Esophagus squamous epithelium (tissue), 5 donors: ENCODE data around the gene FANK1. TPM values are rescaled to one million over a fixed set of nuclear protein-coding genes. Genes with fewer than 3 reads are reported as not detected.

Experiments
- DNase-seq: peaks from one replicate; lab custom pipeline; 2025; lab: John Stamatoyannopoulos, UW
- H3K27ac ChIP-seq, 4 donors: fragments of 200-600 bp; sonication (generic); one replicate each; pipeline ENCODE4 v1.5.1; 2016 to 2019; ENCODE audit warnings: mild to moderate bottlenecking in 1 of 4
- H3K27me3 ChIP-seq, 4 donors: fragments of 200-600 bp; sonication (generic); 1 replicate in 3 of 4; 2 replicates in 1 of 4; pipeline versions ENCODE4 v1.5.1 to v1.6.0; 2017 to 2021; ENCODE audit warnings: antibody characterized with exemption in 1 of 4
- H3K36me3 ChIP-seq, 3 donors: fragments of 200-600 bp; sonication (generic); one replicate each; pipeline ENCODE4 v1.5.1; 2016 to 2019
- H3K4me1 ChIP-seq, 3 donors: fragments of 200-600 bp; sonication (generic); one replicate each; pipeline ENCODE4 v1.5.1; 2017 to 2019
- H3K4me3 ChIP-seq, 4 donors: fragments of 200-600 bp; sonication (generic); 1 replicate in 3 of 4; 2 replicates in 1 of 4; pipeline ENCODE4 v1.5.1; 2016 to 2019; ENCODE audit warnings: mild to moderate bottlenecking in 2 of 4, moderate library complexity in 1 of 4
- H3K9me3 ChIP-seq, 3 donors: fragments of 200-600 bp; sonication (generic); one replicate each; pipeline ENCODE4 v1.5.1; 2016 to 2019
- CTCF ChIP-seq, 6 experiments: fragments of 450-650 bp in 4 of 6; fragments of 200-600 bp in 2 of 6; sonication (generic) in 2 of 6; IDR thresholded peaks; one replicate each; pipeline ENCODE4 v1.5.1; 2016 to 2019; ENCODE audit warnings: antibody characterized with exemption in 6 of 6, mild to moderate bottlenecking in 4 of 6, moderate library complexity in 4 of 6
- POLR2A ChIP-seq, 4 donors: fragments of 450-650 bp; IDR thresholded peaks; one replicate each; pipeline ENCODE4 v1.6.1; 2017; ENCODE audit warnings: antibody characterized with exemption in 4 of 4, mild to moderate bottlenecking in 4 of 4, moderate library complexity in 3 of 4
- WGBS, 2 donors: methylation state at CpG; one replicate each; pipeline ENCODE4 v1.1.5; 2018; 5-methylcytosine and 5-hydroxymethylcytosine counted together
- intact Hi-C: fragments of 100-400 bp; cut with DNase I; formaldehyde crosslinking; loops from one replicate; pipeline ENCODE4 v1.15.0; 2022
- total RNA-seq, 4 donors: library from RNA; depleted of rRNA; stranded (reverse); fragments of >200 nt; gene quantifications; one replicate each; pipeline ENCODE4 v1.1.0, GENCODE V29; 2016
- donor health status: DM: yes; HTN: yes; CAD: no.

FANK1 gene
- total RNA-seq, 4 donors from 2014 or later = 1.7 to 7.7 (median 3.8) TPM

GRCh38 chr10:126049759-126050700, 153.7 kb downstream of the FANK1 start:
- intact Hi-C loops = no loop called here
- WGBS, 2 donors = 66 to 68% methylated on average over 12 of the region's 13 CpGs
- Histone ChIP-seq H3K9me3 (no peaks in the 10 kb centered on the region), H3K27me3 (peaks cover 0 to 4% (median 0%) of the 10 kb centered on the region in 4 donors), H3K27ac (no peak overlapping the region), H3K4me3 (no peak overlapping the region), H3K4me1 (peaks cover 0 to 6% (median 0%) of the 10 kb centered on the region in 3 donors), H3K36me3 (no peaks in the 10 kb centered on the region)
- no peak for DNase-seq
- TF ChIP-seq CTCF (IDR thresholded peaks at IDR 0.05) = no peak
- no peak for TF ChIP-seq POLR2A (IDR thresholded peaks at IDR 0.05)

GRCh38 chr10:126052171-126052570, 155.8 kb downstream of the FANK1 start:
- peaks cover 0 to 6% (median 0%) of the 10 kb centered on the region in 3 donors for H3K4me1 ChIP-seq
- H3K4me3 ChIP-seq = no peak overlapping the region
- peaks cover 0 to 4% (median 0%) of the 10 kb centered on the region in 4 donors for H3K27me3 ChIP-seq
- no peaks in the 10 kb centered on the region for H3K36me3 ChIP-seq
- H3K9me3 ChIP-seq = no peaks in the 10 kb centered on the region
- no peak for TF ChIP-seq CTCF (IDR thresholded peaks at IDR 0.05)
- TF ChIP-seq POLR2A (IDR thresholded peaks at IDR 0.05) = no peak
- 79 to 82% methylated on average over 2 of the region's 2 CpGs for WGBS, 2 donors
- DNase-seq = no peak
- no peak overlapping the region for H3K27ac ChIP-seq
- intact Hi-C loops = no loop called here

GRCh38 chr10:126054191-126054590, 157.8 kb downstream of the FANK1 start:
- TF ChIP-seq POLR2A (IDR thresholded peaks at IDR 0.05) (no peak), CTCF (IDR thresholded peaks at IDR 0.05) (no peak)
- Histone ChIP-seq H3K4me3 (no peak overlapping the region), H3K9me3 (no peaks in the 10 kb centered on the region), H3K36me3 (no peaks in the 10 kb centered on the region), H3K27me3 (peaks cover 0 to 18% (median 0%) of the 10 kb centered on the region in 4 donors), H3K27ac (no peak overlapping the region), H3K4me1 (peaks cover 0 to 6% (median 0%) of the 10 kb centered on the region in 3 donors)
- intact Hi-C loops = no loop called here
- 91% methylated on average over 6 of the region's 6 CpGs for WGBS, 2 donors
- no peak for DNase-seq

- peaks cover 0 to 14% (median 2%) of the 10 kb centered on the region in 3 donors for H3K4me1 ChIP-seq
- H3K9me3 ChIP-seq = no peaks in the 10 kb centered on the region
- no peak overlapping the region for H3K4me3 ChIP-seq
- no peaks in the 10 kb centered on the region for H3K36me3 ChIP-seq
- intact Hi-C loops = no loop called here
- no peak overlapping the region for H3K27ac ChIP-seq
- WGBS, 2 donors = 65 to 86% methylated on average over 2 to 8 of the region's 8 CpGs
- TF ChIP-seq POLR2A (IDR thresholded peaks at IDR 0.05) = no peak
- TF ChIP-seq CTCF (IDR thresholded peaks at IDR 0.05) = no peak
- no peak for DNase-seq
- peaks cover 0 to 30% (median 0%) of the 10 kb centered on the region in 4 donors for H3K27me3 ChIP-seq
These were observed 161.1 kb downstream of the FANK1 start for GRCh38 chr10:126057494-126057893.

GRCh38 chr10:126058104-126058503, 161.7 kb downstream of the FANK1 start:
- Histone ChIP-seq H3K36me3 (no peaks in the 10 kb centered on the region), H3K27ac (no peak overlapping the region), H3K27me3 (peaks cover 0 to 30% (median 0%) of the 10 kb centered on the region in 4 donors), H3K9me3 (no peaks in the 10 kb centered on the region), H3K4me1 (peaks cover 0 to 20% (median 2%) of the 10 kb centered on the region in 3 donors), H3K4me3 (no peak overlapping the region)
- no peak for DNase-seq
- TF ChIP-seq CTCF (IDR thresholded peaks at IDR 0.05) (no peak), POLR2A (IDR thresholded peaks at IDR 0.05) (no peak)
- WGBS, 2 donors = 52 to 55% methylated on average over 6 of the region's 6 CpGs
- intact Hi-C loops = no loop called here
